ENCODE data around the gene KRTAP7-1.

KRTAP7-1 gene

DNA sequence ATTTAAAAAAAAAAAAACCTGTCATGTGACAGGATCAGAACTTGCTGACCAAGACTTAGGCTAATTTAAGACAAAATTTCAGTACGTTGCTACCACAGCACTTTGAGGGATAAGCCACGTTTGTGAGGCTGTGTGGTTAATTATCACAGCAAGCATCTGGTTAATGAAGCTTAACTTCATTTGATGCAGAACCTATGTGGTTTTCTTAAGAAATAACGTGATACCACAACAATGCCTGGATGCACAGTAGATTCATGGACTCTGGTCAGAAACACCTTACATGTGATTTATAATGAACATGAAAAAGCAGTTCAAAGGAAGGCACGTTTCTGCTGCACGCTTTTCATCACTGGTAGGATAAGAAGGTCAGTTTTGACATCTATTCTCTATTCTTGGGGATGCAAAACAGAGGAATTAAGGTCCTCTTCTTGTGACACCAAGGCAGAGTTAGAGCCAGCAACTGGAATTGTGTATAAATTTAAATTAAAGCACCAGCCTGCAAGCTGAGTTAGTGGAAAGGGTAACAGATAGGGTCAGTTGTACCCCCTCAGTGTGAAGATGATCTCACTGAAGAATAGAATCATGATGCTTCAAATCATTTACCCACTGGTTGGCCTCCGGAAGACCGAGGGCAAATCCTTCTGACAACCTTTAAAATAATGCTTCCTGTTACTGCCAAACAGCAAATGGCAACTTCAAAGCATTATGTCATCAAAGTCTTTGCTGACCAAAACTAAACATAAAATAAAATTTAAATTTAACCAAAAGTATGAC is 10.5 kb downstream of the KRTAP7-1 start:
- H3K4me3 ChIP-seq (ENCODE audit: low read depth, low read length): no peak overlapping the region
- TF ChIP-seq, protein P1, sequence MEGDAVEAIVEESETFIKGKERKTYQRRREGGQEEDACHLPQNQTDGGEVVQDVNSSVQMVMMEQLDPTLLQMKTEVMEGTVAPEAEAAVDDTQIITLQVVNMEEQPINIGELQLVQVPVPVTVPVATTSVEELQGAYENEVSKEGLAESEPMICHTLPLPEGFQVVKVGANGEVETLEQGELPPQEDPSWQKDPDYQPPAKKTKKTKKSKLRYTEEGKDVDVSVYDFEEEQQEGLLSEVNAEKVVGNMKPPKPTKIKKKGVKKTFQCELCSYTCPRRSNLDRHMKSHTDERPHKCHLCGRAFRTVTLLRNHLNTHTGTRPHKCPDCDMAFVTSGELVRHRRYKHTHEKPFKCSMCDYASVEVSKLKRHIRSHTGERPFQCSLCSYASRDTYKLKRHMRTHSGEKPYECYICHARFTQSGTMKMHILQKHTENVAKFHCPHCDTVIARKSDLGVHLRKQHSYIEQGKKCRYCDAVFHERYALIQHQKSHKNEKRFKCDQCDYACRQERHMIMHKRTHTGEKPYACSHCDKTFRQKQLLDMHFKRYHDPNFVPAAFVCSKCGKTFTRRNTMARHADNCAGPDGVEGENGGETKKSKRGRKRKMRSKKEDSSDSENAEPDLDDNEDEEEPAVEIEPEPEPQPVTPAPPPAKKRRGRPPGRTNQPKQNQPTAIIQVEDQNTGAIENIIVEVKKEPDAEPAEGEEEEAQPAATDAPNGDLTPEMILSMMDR (IDR thresholded peaks at IDR 0.05; ENCODE audit: low read depth, low read length): no peak

DNA sequence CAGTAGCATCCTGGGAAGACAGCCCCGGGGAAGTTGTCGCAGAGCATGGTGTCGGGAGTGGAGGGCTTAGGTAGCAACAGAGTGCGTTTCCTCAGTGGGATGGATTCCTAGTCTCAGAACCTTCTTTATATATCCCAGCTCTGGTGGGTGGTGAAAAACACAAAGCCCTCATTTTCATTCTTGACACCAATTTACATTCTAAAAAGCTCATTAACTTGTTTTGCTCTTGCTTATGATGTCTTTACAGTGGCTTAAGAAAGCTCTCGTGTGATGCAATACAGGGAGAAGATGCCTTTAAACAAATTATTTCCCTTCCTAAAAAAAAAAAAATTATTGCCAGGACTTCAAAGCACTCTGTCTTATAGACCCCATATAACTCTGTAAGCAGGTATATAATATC is 16.4 kb downstream of the KRTAP7-1 start, which contains the start of gene KRTAP8-1:
Gene KRTAP8-1, minus strand, starts transcription at position 101 of the 400 bp plus-strand sequence. Its CDS starts 54 bp downstream, at position 47.
- no peak within 1 kb of the TSS for H3K4me3 ChIP-seq (ENCODE audit: low read depth, low read length)
- TF ChIP-seq, protein P1 (IDR thresholded peaks at IDR 0.05; ENCODE audit: low read depth, low read length): no peak

DNA sequence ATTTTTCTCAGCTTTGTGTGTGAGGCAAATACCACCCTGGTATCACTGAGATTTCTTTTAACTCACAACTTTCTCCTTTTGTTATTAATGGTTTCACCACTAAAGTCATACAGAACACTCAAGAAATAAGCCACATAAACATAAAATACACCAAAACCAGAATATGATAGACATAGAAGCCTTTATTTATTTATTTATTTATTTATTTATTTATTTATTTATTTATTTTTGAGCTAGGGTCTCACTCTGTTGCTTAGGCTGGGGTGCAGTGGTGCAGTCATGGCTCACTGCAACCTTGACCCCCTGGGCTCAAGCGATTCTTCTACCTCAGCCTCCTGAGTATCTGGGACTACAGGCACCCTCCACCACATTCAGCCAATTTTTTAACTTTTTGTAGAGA is 29.0 kb downstream of the KRTAP7-1 start:
- TF ChIP-seq, protein P1 (IDR thresholded peaks at IDR 0.05; ENCODE audit: low read depth, low read length): no peak
- no peak overlapping the region for H3K4me3 ChIP-seq (ENCODE audit: low read depth, low read length)

DNA sequence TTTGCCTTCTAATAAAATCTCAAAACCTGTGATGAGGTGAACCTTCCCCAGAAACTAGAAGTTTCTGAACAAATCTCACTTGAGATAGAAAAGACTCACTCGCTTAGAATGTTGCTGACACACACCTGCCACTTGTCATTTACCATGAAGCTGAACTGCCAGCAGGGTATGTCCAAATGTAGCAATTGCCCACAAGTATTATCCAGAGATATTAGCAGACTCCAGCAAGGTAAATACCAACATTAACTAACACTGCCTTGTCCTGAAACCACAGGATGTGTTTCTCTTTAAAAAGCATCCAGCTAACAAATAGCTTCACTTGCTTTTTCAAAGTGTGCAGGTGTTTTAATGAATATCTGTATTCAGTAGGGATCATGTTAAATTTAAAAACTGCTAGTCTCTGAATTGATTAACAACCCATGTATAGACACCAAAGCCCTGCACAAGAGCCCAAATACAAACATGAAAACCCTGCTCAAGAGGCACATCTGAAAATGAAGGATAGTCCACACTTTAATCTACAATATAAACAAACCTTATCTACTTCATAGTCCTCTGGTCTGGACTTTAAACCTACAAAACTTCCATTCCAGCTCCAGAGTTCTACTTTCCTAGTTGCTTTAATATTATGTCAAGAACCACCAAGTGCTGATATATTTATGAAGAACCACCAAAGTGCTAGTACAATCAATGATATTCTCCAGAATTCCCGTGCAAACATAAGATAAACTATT is 35.8 kb downstream of the KRTAP7-1 start:
- no peak overlapping the region for H3K4me3 ChIP-seq (ENCODE audit: low read depth, low read length)
- TF ChIP-seq, protein P1 (IDR thresholded peaks at IDR 0.05; ENCODE audit: low read depth, low read length): no peak

DNA sequence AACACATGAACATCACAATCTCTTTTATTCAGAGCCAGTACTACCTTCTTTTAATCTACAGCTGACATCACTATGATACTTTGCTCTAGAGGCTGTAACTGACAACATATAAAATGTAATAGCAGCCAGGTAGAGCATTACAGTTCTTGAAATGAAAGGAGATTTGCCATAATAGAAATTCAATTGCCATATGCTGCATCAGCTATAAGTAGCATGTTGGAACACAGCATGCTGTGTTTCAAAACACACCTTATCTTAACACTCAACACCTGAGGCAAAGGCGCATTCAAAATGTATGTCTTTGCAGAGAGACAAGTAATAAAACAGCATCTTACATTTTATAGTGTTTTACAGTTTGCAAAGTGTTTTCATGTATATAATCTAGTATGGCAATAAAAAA is 50.3 kb downstream of the KRTAP7-1 start:
- H3K4me3 ChIP-seq (ENCODE audit: low read depth, low read length): no peak overlapping the region
- TF ChIP-seq, protein P1 (IDR thresholded peaks at IDR 0.05; ENCODE audit: low read depth, low read length): no peak
